HL-60/S4 treated with phorbol 12-myristate 13-acetate at 8.2 ng/mL for 4 days and 3 days (cell line): ENCODE data around the gene ABCB9.

ENCODE experiments used
- in situ Hi-C: fragments of 300-500 bp; cut with MboI; formaldehyde crosslinking; loops from 2 replicates; pipeline ENCODE4 v1.15.0; 2022; ENCODE audit warnings: low sequenced_read_pairs

ABCB9 gene

GRCh38 chr12:122880668-122881067 lies 85.6 kb downstream of the ABCB9 start:
- in situ Hi-C loops, result no loop called here

- in situ Hi-C loops, result no loop called here
These were observed 86.1 kb downstream of the ABCB9 start for GRCh38 chr12:122880155-122880667.
